ENCODE data around the gene ASTN2.

Gene ASTN2

GRCh38 chr9:117368684-117369230 is 46.1 kb downstream of the ASTN2 start:
- no peak for DNase-seq (ENCODE audit: low read depth)

- no peak for DNase-seq (ENCODE audit: low read depth)
Measured at GRCh38 chr9:117365438-117365837, 49.4 kb downstream of the ASTN2 start.

- no peak for DNase-seq (ENCODE audit: low read depth)
Measured at GRCh38 chr9:117363006-117363405, 51.9 kb downstream of the ASTN2 start.

GRCh38 chr9:117359910-117360309 is 54.9 kb downstream of the ASTN2 start:
- DNase-seq (ENCODE audit: low read depth), result no peak

GRCh38 chr9:117355542-117355941 is 59.3 kb downstream of the ASTN2 start:
- no peak for DNase-seq (ENCODE audit: low read depth)

GRCh38 chr9:117354997-117355396 is 59.9 kb downstream of the ASTN2 start:
- DNase-seq (ENCODE audit: low read depth), result no peak

- DNase-seq (ENCODE audit: low read depth), result no peak
Measured at GRCh38 chr9:117354244-117354847, 60.5 kb downstream of the ASTN2 start.

GRCh38 chr9:117344892-117345660 is 69.8 kb downstream of the ASTN2 start:
- DNase-seq (ENCODE audit: low read depth), result no peak

- DNase-seq (ENCODE audit: low read depth), result peak; percentile 18
Measured at GRCh38 chr9:117343427-117343826, 71.4 kb downstream of the ASTN2 start.

GRCh38 chr9:117341151-117341550 is 73.7 kb downstream of the ASTN2 start:
- no peak for DNase-seq (ENCODE audit: low read depth)

GRCh38 chr9:117340422-117340821 is 74.4 kb downstream of the ASTN2 start:
- DNase-seq (ENCODE audit: low read depth), result no peak

GRCh38 chr9:117335837-117336433 is 78.9 kb downstream of the ASTN2 start:
- DNase-seq (ENCODE audit: low read depth), result no peak

GRCh38 chr9:117334101-117334500 is 80.8 kb downstream of the ASTN2 start:
- no peak for DNase-seq (ENCODE audit: low read depth)

GRCh38 chr9:117325831-117326230 is 89.0 kb downstream of the ASTN2 start:
- DNase-seq (ENCODE audit: low read depth), result no peak

GRCh38 chr9:117325110-117325731 is 89.6 kb downstream of the ASTN2 start:
- no peak for DNase-seq (ENCODE audit: low read depth)

GRCh38 chr9:117323390-117323789 is 91.5 kb downstream of the ASTN2 start:
- no peak for DNase-seq (ENCODE audit: low read depth)

- DNase-seq (ENCODE audit: low read depth), result no peak
Measured at GRCh38 chr9:117317192-117317591, 97.7 kb downstream of the ASTN2 start.

- DNase-seq (ENCODE audit: low read depth), result no peak
Measured at GRCh38 chr9:117315236-117315635, 99.6 kb downstream of the ASTN2 start.

GRCh38 chr9:117313989-117314388 is 100.9 kb downstream of the ASTN2 start:
- DNase-seq (ENCODE audit: low read depth), result no peak

GRCh38 chr9:117307701-117308100 is 107.2 kb downstream of the ASTN2 start:
- DNase-seq (ENCODE audit: low read depth), result no peak

GRCh38 chr9:117306032-117306431 is 108.8 kb downstream of the ASTN2 start:
- DNase-seq (ENCODE audit: low read depth), result no peak

- no peak for DNase-seq (ENCODE audit: low read depth)
Measured at GRCh38 chr9:117305454-117305853, 109.4 kb downstream of the ASTN2 start.

GRCh38 chr9:117304549-117304948 is 110.3 kb downstream of the ASTN2 start:
- DNase-seq (ENCODE audit: low read depth), result no peak
